ENCODE data around the gene CFAP161.

The CFAP161 gene

DNA sequence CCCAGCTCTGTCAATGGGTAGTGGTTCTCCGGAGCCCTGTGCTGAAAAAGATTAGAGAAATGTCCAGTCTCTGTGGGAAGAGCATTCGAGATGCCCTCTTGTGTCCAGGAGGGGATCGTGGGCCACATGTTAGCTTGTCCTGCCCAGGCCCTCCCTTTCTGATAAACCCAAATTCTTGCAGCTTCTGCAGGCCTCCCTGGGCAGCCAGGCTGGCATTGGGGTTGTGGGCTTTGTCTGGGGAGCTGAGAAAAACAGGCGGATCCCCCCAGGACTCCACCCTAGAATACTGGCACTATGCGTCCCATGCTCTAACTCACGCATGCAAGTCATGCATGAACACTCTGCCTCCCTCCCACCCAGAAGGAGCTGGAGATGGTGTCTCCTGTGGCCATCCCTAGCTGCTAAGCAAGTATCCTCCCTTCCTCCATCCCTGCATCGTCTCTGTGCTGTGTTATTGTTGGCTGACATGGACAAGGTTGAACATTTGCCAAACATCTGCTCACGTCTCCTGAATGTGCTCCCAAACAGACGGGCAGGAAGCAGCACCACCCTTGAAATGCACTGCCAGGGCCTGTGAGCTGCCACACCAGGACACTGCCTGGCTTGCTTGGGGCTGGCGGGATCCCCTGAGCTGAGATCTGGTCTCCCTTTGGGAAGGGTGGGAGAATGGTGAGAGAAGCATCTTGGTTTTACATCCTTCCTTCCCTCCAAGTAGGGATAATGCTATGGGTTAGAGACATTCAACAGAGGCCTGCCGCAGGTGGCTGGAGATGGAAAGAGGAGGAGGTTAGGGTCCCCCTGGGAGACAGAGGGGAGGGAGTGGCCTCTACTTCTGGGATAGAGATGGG is 26.5 kb downstream of the CFAP161 start:
- H3K9me3 ChIP-seq (ENCODE audit: insufficient read depth, low read length): no peaks in the 10 kb centered on the region
- H3K9ac ChIP-seq (ENCODE audit: insufficient read length, low read depth): no peak overlapping the region
- no peak for TF ChIP-seq YY1 (IDR thresholded peaks at IDR 0.05; ENCODE audit: insufficient read depth, insufficient read length)
- TF ChIP-seq ZNF274 (IDR thresholded peaks at IDR 0.05; ENCODE audit: low read depth, low read length): no peak
- no peak for TF ChIP-seq SUZ12 (IDR thresholded peaks at IDR 0.05; ENCODE audit: extremely low read depth, insufficient read depth, insufficient read length)

DNA sequence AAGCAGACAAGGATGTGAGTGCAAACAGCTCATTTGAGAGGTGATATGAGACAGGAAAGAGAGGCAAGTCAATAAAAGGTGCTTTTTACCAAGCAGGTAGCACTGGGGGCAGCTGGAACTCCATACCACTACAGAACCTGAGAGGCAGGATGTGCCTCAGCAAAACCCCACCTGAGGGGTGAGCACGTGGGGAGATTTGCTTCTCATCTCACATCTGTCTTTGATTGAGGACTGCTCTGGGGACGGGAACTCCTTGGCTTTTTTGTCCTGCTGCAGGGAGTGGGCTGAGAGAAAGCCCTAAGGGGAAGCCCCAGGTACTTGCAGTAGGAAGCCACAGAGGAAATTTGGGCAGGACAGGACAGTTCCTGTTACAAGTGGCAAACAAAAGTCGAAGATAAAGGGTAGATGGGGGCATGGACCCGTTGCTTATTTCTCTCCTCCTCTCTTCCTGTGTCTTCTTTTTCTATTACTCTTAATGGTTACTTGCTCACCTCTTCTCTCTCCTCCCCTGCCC is 27.1 kb downstream of the CFAP161 start:
- no peaks in the 10 kb centered on the region for H3K27me3 ChIP-seq (ENCODE audit: insufficient read depth, insufficient read length)
- H3K4me3 ChIP-seq (ENCODE audit: insufficient read length, low read depth): no peak overlapping the region
- H3K36me3 ChIP-seq (ENCODE audit: insufficient read depth, insufficient read length, low read length): no peaks in the 10 kb centered on the region
- no peak overlapping the region for H3K9ac ChIP-seq (ENCODE audit: insufficient read length, low read depth)
- DNase-seq (ENCODE audit: low read depth, low spot score): no peak
- H3K4me1 ChIP-seq (ENCODE audit: insufficient read depth, insufficient read length): no peaks in the 10 kb centered on the region
- no peak for TF ChIP-seq YY1 (IDR thresholded peaks at IDR 0.05; ENCODE audit: insufficient read depth, insufficient read length)
- no peak for TF ChIP-seq SUZ12 (IDR thresholded peaks at IDR 0.05; ENCODE audit: extremely low read depth, insufficient read depth, insufficient read length)
- TF ChIP-seq ZNF274 (IDR thresholded peaks at IDR 0.05; ENCODE audit: low read depth, low read length): no peak
- H3K9me3 ChIP-seq (ENCODE audit: insufficient read depth, low read length): no peaks in the 10 kb centered on the region

More for the DNA sequence above, 26.5 kb downstream of the CFAP161 start:
- Histone ChIP-seq H3K4me1 (ENCODE audit: insufficient read depth, insufficient read length) (no peaks in the 10 kb centered on the region), H3K36me3 (ENCODE audit: insufficient read depth, insufficient read length, low read length) (no peaks in the 10 kb centered on the region), H3K4me3 (ENCODE audit: insufficient read length, low read depth) (no peak overlapping the region), H3K27me3 (ENCODE audit: insufficient read depth, insufficient read length) (no peaks in the 10 kb centered on the region)
- no peak for DNase-seq (ENCODE audit: low read depth, low spot score)

GRCh38 chr15:81161851-81162250 is 27.8 kb downstream of the CFAP161 start:
- DNase-seq (ENCODE audit: low read depth, low spot score): no peak
- Histone ChIP-seq H3K27me3 (ENCODE audit: insufficient read depth, insufficient read length) (no peaks in the 10 kb centered on the region), H3K9ac (ENCODE audit: insufficient read length, low read depth) (no peak overlapping the region), H3K4me3 (ENCODE audit: insufficient read length, low read depth) (no peak overlapping the region), H3K36me3 (ENCODE audit: insufficient read depth, insufficient read length, low read length) (no peaks in the 10 kb centered on the region), H3K4me1 (ENCODE audit: insufficient read depth, insufficient read length) (no peaks in the 10 kb centered on the region), H3K9me3 (ENCODE audit: insufficient read depth, low read length) (no peaks in the 10 kb centered on the region)
- TF ChIP-seq ZNF274 (IDR thresholded peaks at IDR 0.05; ENCODE audit: low read depth, low read length) (no peak), SUZ12 (IDR thresholded peaks at IDR 0.05; ENCODE audit: extremely low read depth, insufficient read depth, insufficient read length) (no peak), YY1 (IDR thresholded peaks at IDR 0.05; ENCODE audit: insufficient read depth, insufficient read length) (no peak)

DNA sequence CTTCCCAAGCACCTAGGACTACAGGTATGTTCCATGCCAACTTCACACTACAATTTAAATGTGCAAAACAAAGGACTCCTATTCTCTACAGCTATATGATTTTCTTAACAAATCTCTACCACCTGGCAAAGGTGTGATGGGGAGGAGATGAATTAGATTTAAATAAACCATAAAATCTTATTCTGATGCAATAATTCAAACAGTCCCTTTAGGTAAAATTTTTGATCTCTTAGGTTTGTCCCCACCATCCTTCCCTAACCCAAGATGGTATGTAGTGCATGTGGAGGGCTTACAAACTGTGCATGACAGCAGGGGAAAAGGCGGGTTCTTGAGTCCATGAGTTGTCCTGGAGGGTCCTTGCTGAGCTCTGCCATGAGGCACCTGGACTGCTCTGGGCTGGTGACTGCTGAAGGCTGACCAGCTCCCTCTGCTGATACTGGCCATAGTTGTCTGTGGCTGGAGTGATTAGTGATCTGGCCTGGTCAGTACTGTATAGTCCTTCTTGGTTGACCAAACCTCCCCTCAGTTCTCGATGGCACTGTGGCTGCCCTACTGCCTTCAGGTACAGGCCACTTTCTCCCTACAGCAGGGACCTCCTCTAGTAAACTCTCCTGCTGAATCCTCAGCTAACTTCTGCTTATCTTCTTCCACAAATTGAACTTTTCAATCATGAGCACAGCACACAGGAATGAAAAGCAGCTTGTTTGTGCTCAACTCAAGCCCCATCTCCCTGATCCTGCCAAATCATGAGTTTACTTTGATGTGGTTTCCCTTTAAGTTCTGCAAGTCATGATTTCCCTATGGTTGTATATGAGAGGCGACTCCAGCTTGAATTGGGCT is 30.1 kb downstream of the CFAP161 start:
- no peak overlapping the region for H3K9ac ChIP-seq (ENCODE audit: insufficient read length, low read depth)
- peaks cover 3% of the 10 kb centered on the region; the same call in 1 of the 2 replicates for H3K9me3 ChIP-seq (ENCODE audit: insufficient read depth, low read length)
- H3K27me3 ChIP-seq (ENCODE audit: insufficient read depth, insufficient read length): no peaks in the 10 kb centered on the region
- H3K36me3 ChIP-seq (ENCODE audit: insufficient read depth, insufficient read length, low read length): no peaks in the 10 kb centered on the region
- H3K4me3 ChIP-seq (ENCODE audit: insufficient read length, low read depth): no peak overlapping the region
- no peak for DNase-seq (ENCODE audit: low read depth, low spot score)
- H3K4me1 ChIP-seq (ENCODE audit: insufficient read depth, insufficient read length): no peaks in the 10 kb centered on the region
- TF ChIP-seq YY1 (IDR thresholded peaks at IDR 0.05; ENCODE audit: insufficient read depth, insufficient read length) (no peak), SUZ12 (IDR thresholded peaks at IDR 0.05; ENCODE audit: extremely low read depth, insufficient read depth, insufficient read length) (no peak), ZNF274 (IDR thresholded peaks at IDR 0.05; ENCODE audit: low read depth, low read length) (no peak)

GRCh38 chr15:81165535-81165934 is 31.5 kb downstream of the CFAP161 start:
- no peak for TF ChIP-seq SUZ12 (IDR thresholded peaks at IDR 0.05; ENCODE audit: extremely low read depth, insufficient read depth, insufficient read length)
- no peak for TF ChIP-seq YY1 (IDR thresholded peaks at IDR 0.05; ENCODE audit: insufficient read depth, insufficient read length)
- TF ChIP-seq ZNF274 (IDR thresholded peaks at IDR 0.05; ENCODE audit: low read depth, low read length): no peak
- Histone ChIP-seq H3K9me3 (ENCODE audit: insufficient read depth, low read length) (peaks cover 3% of the 10 kb centered on the region; the same call in 1 of the 2 replicates), H3K4me3 (ENCODE audit: insufficient read length, low read depth) (no peak overlapping the region), H3K27me3 (ENCODE audit: insufficient read depth, insufficient read length) (no peaks in the 10 kb centered on the region), H3K4me1 (ENCODE audit: insufficient read depth, insufficient read length) (no peaks in the 10 kb centered on the region), H3K36me3 (ENCODE audit: insufficient read depth, insufficient read length, low read length) (no peaks in the 10 kb centered on the region), H3K9ac (ENCODE audit: insufficient read length, low read depth) (no peak overlapping the region)
- no peak for DNase-seq (ENCODE audit: low read depth, low spot score)

DNA sequence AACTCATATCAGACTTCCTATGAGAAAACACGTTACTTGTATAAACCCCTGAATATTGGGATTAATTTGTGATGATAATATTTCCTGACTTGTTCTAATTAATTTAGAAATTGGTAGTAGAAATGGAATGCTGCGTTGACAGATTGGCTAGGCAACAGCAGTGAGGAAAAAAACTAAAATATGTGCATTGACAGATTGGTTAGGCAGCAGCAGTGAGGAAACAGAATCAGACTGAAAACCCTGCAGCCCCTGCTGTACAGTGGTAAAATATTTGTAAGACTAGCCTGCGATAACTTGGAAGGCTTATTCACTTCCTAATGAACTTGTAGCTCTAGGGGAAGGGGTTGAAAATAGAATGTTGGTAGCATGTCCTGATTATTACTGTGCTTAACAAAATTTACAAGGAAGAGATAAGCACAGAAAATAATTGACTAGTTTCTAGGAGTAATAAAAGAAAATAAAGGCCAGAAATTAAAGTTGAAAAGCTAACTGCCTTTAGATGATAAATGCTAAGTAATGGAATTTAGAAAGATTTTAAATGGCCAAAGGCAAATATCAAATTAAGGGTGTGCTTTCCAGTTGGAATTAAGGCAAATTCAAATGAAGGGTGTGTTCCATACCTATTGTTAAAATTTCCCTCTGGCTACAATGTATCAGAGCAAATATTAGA is 32.7 kb downstream of the CFAP161 start:
- Histone ChIP-seq H3K4me1 (ENCODE audit: insufficient read depth, insufficient read length) (no peaks in the 10 kb centered on the region), H3K9ac (ENCODE audit: insufficient read length, low read depth) (no peak overlapping the region), H3K36me3 (ENCODE audit: insufficient read depth, insufficient read length, low read length) (no peaks in the 10 kb centered on the region), H3K27me3 (ENCODE audit: insufficient read depth, insufficient read length) (no peaks in the 10 kb centered on the region), H3K9me3 (ENCODE audit: insufficient read depth, low read length) (peaks cover 3% of the 10 kb centered on the region; the same call in 1 of the 2 replicates), H3K4me3 (ENCODE audit: insufficient read length, low read depth) (no peak overlapping the region)
- no peak for DNase-seq (ENCODE audit: low read depth, low spot score)
- no peak for TF ChIP-seq YY1 (IDR thresholded peaks at IDR 0.05; ENCODE audit: insufficient read depth, insufficient read length)
- TF ChIP-seq ZNF274 (IDR thresholded peaks at IDR 0.05; ENCODE audit: low read depth, low read length): no peak
- TF ChIP-seq SUZ12 (IDR thresholded peaks at IDR 0.05; ENCODE audit: extremely low read depth, insufficient read depth, insufficient read length): no peak

Measured in NT2/D1 (cell line).